Renal cortex interstitium (tissue), 15 donors: ENCODE measurements around the gene PRAMEF15. TPM values are rescaled to one million over a fixed set of nuclear protein-coding genes. Genes with fewer than 3 reads are reported as not detected.
"Not testable (repeated sequence)": the region's sequence is repeated elsewhere in the genome, so short reads cannot be mapped to it uniquely, and the experiment has no call there.

ENCODE experiments used
- DNase-seq, 11 donors: peaks; one replicate each; pipeline ENCODE4 v3.0.0-alpha.2; 2013; ENCODE audit warnings: low read depth in 9 of 11, low spot score in 4 of 11; ENCODE audit errors: extremely low read depth in 1 of 11
- long read RNA-seq, 16 experiments: transcript quantifications; one replicate each; lab custom pipeline, GENCODE V29; 2026
- polyA plus RNA-seq, 3 donors: library from polyadenylated mRNA; unstranded; fragments of 120-200 nt; gene quantifications; one replicate each; pipeline ENCODE4 v1.2.1, GENCODE V29; 2013; ENCODE audit not compliant: insufficient read length in 3 of 3

Gene PRAMEF15
- not detected for polyA plus RNA-seq
- long read RNA-seq, donor 1, result 0 reads
- long read RNA-seq, donor 2, result 0 reads
- long read RNA-seq, donor 3, result 0 reads
- long read RNA-seq, donor 4, result 0 reads
- long read RNA-seq, donor 5, result 0 reads
- long read RNA-seq, donor 6, result 0 reads
- long read RNA-seq, donor 7, result 0 reads
- long read RNA-seq, donor 8, result 0 reads
- long read RNA-seq, donor 9, result 0 reads
- long read RNA-seq, donor 10, result 0 reads
- long read RNA-seq, donor 11, result 0 reads
- long read RNA-seq, donor 12, result 0 reads
- long read RNA-seq, donor 13, result 0 reads
- long read RNA-seq, donor 14, result 0 reads
- long read RNA-seq, donor 15, result 0 reads
- long read RNA-seq, donor 16, result 0 reads

GRCh38 chr1:13315281-13315680, at the start of gene PRAMEF15:
Gene PRAMEF15, plus strand, starts transcription at chr1:13315581. Its CDS starts 2,827 bp downstream, at chr1:13318408.
- not testable (repeated sequence) for DNase-seq

GRCh38 chr1:13277016-13277415, 38.4 kb upstream of the PRAMEF15 start:
- not testable (repeated sequence) for DNase-seq

- not testable (repeated sequence) for DNase-seq
Measured at GRCh38 chr1:13279617-13280016, 35.8 kb upstream of the PRAMEF15 start.

DNA sequence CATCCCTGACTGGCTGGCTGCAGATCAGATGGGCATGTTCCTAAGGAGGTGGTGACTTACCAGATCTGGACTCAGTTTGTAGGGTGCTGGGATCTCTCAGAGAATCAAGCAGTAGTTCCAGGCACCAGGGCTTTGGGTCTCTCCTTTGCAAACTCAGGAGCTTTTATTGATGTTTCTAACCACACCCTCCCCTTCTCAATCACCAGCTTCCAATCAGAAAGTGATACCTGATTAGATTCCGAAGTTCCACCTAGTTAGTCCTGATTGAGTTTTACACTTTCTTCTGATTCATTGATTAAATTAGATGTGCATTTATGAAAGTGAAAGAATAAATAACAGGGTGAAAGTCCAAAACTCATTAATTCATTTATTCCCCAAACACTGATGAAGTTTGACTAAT, 30.3 kb upstream of the PRAMEF15 start, which contains the start of gene PRAMEF8:
Gene PRAMEF8 (minus strand): TSS at position 101 of the 400 bp plus-strand sequence. CDS start 1,046 bp downstream, outside the sequence.
- DNase-seq, result not testable (repeated sequence)

GRCh38 chr1:13289030-13289429, 26.4 kb upstream of the PRAMEF15 start:
- DNase-seq, result not testable (repeated sequence)

- DNase-seq, result not testable (repeated sequence)
Measured at GRCh38 chr1:13297216-13297931, 18.0 kb upstream of the PRAMEF15 start.

GRCh38 chr1:13298699-13299098, 16.7 kb upstream of the PRAMEF15 start:
- not testable (repeated sequence) for DNase-seq

GRCh38 chr1:13302197-13302596, 13.2 kb upstream of the PRAMEF15 start:
- not testable (repeated sequence) for DNase-seq

DNA sequence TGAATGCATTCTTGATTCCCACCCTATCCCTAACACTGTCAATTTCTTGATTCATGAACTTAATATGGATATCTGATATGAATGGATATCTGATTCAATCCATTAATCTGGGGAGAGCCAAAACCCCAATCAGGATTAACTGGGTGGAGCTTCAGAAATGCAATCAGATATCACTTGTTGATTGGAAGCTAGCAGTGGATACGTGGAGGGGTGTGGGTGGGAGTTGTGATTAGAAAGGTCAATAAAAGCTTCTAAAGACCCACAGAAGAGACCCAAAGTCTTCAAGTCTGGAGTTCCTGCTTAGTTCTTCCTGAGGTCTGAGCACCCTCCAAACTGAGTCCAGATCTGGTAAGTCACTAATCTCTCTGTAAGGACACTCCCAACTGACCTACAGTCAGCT, 12.1 kb upstream of the PRAMEF15 start, which contains the start of gene PRAMEF33:
Gene PRAMEF33 (plus strand): TSS at position 301 of the 400 bp plus-strand sequence. CDS start 2,416 bp downstream, outside the sequence.
- not testable (repeated sequence) for DNase-seq

DNA sequence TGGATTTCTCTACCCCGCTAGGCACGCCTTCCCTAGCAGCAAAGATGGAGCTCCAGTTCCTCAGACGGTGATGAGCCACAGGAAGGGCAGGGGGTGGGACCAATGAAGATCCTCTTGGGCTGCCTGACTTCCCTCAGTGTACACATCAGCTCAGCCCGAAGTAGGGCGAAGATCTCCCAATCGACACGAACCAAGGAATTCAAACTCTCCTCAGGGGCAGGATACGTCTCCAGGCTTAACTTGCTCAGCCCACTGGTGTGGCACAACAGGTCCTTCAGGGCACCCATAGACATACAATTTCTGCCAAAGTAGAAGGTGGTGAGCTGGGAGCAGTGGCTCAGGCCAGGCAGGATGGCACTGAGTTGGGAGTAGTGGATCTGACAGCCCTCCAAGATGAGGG, 27.1 kb downstream of the PRAMEF15 start:
- DNase-seq, result not testable (repeated sequence)

DNA sequence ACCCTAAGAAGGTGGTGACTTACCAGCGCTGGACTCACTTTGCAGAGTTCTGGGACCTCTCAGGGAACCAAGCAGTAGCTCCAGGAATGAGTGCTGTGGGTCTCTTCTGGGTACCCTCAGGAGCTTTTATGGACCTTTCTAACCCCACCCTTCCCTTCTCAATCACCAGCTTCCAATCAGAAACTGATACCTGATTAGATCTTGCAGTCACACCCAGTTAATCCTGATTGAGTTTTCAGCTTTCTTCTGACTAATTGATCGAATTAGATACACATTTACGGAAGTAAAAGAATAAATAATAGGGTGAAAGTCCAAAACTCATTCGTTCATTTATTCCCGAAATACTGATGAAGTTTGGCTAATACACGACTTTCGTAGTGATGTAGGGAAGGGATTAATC, 31.7 kb downstream of the PRAMEF15 start, which contains the start of gene PRAMEF14:
Gene PRAMEF14 (minus strand): TSS at position 101 of the 400 bp plus-strand sequence. CDS start 1,820 bp downstream, outside the sequence.
- not testable (repeated sequence) for DNase-seq

- not testable (repeated sequence) for DNase-seq
Measured at GRCh38 chr1:13353476-13353875, 38.1 kb downstream of the PRAMEF15 start.

GRCh38 chr1:13354475-13354874, 39.1 kb downstream of the PRAMEF15 start:
- not testable (repeated sequence) for DNase-seq

DNA sequence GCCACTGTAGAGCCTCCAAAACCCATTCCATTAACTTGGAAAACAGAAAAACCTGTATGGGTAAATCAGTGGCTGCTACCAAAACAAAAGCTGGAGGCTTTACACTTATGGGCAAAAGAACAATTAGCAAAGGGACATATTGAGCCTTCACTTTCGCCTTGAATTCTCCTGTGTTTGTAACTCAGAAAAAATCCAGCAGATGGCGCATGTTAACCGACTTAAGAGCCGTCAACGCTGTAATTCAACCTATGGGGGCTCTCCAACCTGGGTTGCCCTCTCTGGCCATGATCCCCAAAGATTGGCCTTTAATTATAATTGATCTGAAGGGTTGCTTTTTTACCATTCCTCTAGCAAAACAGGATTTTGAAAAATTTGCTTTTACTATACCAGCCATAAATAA, 41.4 kb downstream of the PRAMEF15 start:
- DNase-seq, result peak; percentile 3 to 40 (median 24)

DNA sequence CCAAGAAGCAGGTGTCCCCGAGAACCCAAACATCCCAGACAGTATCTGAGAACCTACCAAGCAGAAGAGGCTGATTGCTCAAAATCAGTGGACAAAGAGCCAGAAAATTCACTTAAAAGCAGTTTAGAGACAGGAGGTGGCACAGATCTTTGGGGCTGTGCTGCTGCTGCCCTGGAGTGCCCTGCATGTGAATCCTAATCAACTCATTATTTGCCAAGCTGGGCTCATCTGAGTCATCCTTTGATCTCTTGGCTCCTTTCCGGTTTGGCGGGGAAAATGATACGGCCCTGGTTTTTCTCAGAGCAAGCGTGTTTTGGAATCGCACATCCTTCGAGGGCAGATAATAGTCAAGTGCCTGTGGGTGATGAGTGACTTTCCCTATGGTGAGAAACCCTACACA, 47.0 kb downstream of the PRAMEF15 start:
- not testable (repeated sequence) for DNase-seq

GRCh38 chr1:13364928-13365327, 49.5 kb downstream of the PRAMEF15 start:
- DNase-seq, result not testable (repeated sequence)

DNA sequence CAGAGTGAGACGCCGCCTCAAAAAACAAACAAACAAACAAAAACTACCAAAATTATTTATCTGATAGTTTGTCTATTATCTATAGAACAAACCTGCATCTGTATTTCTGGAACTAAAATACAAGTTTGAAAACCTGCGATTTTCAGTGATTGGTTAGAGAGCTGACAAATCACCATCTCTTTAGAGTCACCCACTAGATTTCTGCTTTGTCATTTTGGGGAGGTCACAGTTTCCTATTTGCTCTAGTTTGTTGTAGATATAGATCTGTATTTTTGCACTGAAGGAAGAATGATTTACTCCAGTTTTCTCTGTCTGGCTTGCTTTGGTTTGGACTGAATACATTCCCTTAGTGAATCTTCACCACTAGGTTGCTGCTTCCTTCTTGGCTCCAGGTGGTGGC, 51.2 kb downstream of the PRAMEF15 start:
- DNase-seq, result not testable (repeated sequence)

DNA sequence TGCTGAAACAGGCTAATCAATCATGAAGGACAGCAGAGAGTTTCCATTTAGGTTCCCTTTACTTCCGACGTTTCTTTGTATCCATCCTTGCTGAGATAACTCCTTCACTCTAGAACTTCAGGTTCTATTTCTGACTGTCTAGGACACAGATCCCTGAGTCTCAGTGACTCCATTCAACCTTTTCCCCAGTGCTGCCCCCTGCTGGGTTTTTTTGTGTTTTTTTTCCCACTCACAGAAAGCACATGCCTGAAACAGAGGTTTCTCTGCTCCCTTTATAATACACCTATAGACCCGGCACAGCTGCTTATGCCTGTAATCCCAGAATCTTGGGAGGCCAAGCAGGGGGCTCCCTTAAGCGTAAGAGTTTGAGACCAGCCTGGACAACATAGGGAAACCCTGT, 53.2 kb downstream of the PRAMEF15 start:
- peak in 3 of 11 donors; percentile 0 to 9 (median 1) for DNase-seq
